Lower leg skin (tissue), 4 donors: ENCODE data around the gene MAP1LC3C. TPM values are rescaled to one million over a fixed set of nuclear protein-coding genes. Genes with fewer than 3 reads are reported as not detected.

ENCODE experiments used
- DNase-seq, 2 donors: peaks; one replicate each; pipeline ENCODE4 v3.0.0-alpha.2; 2019; ENCODE audit warnings: low spot score in 2 of 2
- H3K4me3 ChIP-seq: fragments of 200-600 bp; sonication (generic); 2 replicates; pipeline ENCODE4 v1.5.1; 2017; ENCODE audit warnings: mild to moderate bottlenecking, low read depth; ENCODE audit not compliant: poor library complexity, severe bottlenecking
- POLR2A ChIP-seq, 2 donors: fragments of 450-650 bp; IDR thresholded peaks; one replicate each; pipeline ENCODE4 v1.6.1; 2016 to 2017; ENCODE audit warnings: antibody characterized with exemption in 2 of 2, mild to moderate bottlenecking in 1 of 2, moderate library complexity in 1 of 2
- WGBS, 2 donors: methylation state at CpG; one replicate each; pipeline ENCODE4 v1.1.5; 2018; 5-methylcytosine and 5-hydroxymethylcytosine counted together
- intact Hi-C: fragments of 100-400 bp; cut with DNase I; formaldehyde crosslinking; loops from one replicate; pipeline ENCODE4 v1.15.0; 2023; ENCODE audit warnings: low total_unique reads
- total RNA-seq, 4 donors: library from RNA; depleted of rRNA; stranded (reverse); fragments of >200 nt; gene quantifications; one replicate each; pipeline ENCODE4 v1.1.0, GENCODE V29; 2016
- TF ChIP-seq, protein P1 (sequence below), 3 donors: fragments of 450-650 bp; IDR thresholded peaks; one replicate each; pipeline ENCODE4 v1.5.1; 2016; ENCODE audit warnings: antibody characterized with exemption in 3 of 3, mild to moderate bottlenecking in 3 of 3, moderate library complexity in 2 of 3

Gene MAP1LC3C
- total RNA-seq, 4 donors from 2014 or later = 2.7 to 7.4 (median 5.0) TPM

DNA sequence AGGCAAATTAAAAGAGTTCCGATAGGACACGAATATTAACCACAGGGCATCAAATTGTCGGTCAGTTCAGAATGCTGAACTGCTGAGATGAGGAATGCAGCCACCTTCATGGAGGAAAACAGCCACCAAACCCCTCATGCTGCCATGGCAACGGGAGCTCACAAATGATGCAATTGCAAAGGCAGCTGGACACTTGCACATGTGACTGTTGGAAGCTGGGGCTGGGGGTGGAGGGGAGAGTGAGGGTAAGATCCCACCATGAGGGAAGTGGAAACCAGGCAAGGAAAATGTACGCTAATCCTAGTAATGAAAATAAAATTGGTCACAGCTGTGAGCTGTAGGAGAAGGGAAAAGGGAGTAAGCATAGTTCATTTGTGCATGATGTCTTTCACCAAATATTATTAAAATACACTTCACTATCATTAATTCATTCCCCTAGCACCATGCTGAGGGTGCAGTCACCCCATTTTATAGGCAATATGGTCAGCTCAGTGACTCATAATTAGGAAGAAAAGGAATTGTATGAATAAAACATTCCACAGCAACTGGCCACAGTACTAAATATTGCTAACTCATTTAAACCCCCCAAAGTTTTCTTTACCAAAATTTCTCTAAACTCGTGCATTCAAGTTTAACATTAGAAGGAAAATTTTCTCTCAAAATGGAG is 26.1 kb downstream of the MAP1LC3C start:
- no peak for DNase-seq
- H3K4me3 ChIP-seq = no peak overlapping the region
- TF ChIP-seq, protein P1, sequence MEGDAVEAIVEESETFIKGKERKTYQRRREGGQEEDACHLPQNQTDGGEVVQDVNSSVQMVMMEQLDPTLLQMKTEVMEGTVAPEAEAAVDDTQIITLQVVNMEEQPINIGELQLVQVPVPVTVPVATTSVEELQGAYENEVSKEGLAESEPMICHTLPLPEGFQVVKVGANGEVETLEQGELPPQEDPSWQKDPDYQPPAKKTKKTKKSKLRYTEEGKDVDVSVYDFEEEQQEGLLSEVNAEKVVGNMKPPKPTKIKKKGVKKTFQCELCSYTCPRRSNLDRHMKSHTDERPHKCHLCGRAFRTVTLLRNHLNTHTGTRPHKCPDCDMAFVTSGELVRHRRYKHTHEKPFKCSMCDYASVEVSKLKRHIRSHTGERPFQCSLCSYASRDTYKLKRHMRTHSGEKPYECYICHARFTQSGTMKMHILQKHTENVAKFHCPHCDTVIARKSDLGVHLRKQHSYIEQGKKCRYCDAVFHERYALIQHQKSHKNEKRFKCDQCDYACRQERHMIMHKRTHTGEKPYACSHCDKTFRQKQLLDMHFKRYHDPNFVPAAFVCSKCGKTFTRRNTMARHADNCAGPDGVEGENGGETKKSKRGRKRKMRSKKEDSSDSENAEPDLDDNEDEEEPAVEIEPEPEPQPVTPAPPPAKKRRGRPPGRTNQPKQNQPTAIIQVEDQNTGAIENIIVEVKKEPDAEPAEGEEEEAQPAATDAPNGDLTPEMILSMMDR (IDR thresholded peaks at IDR 0.05) = no peak
- no peak for TF ChIP-seq POLR2A (IDR thresholded peaks at IDR 0.05)
- WGBS, 2 donors = 49 to 54% methylated on average over 6 of the region's 6 CpGs
- intact Hi-C loops = no loop called here

DNA sequence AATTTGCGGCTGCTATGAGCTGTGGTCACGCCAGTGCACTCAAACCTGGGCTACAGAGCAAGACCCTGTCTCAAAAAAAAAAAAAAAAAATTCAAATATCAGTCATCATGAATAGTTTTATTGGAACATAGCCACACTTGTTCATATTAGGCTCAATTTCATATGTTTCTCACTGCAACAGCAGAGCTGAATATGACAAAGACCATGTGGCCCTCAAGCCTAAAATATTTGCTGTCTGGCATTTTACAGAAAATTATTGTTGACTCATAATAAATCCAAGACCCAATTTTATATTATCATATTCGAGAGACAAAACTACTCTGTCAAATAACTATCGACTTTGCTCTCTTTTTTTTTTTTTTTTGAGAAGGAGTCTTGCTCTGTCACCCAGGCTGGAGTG is 30.3 kb downstream of the MAP1LC3C start:
- no peak for DNase-seq
- WGBS, 2 donors = 41 to 64% methylated on average over 4 of the region's 4 CpGs
- TF ChIP-seq, protein P1 (IDR thresholded peaks at IDR 0.05) = no peak
- TF ChIP-seq POLR2A (IDR thresholded peaks at IDR 0.05) = no peak
- intact Hi-C loops = no loop called here
- H3K4me3 ChIP-seq = no peak overlapping the region

DNA sequence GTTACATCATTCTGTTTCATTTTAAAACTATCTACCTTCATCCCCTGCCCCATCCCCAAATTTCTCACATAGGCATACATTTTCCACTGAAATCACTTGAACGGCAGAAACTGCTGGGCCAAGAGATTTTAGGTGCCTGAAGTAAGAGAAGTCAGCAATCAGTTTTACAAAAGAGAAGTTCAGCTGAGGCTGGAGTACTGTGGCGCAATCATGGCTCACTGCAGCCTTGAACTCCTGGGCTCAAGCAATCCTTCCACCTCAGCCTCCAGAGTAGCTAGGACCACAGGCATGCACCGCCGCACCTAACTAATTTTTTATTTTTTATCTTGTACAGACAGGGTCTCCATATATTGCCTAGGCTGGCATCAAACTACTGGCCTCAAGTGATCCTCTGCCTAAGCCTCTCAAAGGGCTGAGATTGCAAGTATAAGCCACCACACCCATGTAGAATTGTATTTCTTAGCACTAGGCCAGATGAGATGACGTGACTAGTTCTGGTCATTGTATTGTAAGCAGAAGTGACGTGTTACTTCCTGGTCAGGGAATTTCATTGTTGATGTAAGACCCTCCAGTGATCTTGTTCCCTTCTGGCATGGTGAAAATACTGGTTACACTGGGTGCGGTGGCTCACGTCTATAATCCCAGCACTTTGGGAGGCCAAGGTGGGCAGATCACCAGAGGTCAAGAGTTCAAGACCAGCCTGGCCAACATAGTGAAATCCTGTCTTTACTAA is 34.2 kb downstream of the MAP1LC3C start:
- TF ChIP-seq POLR2A (IDR thresholded peaks at IDR 0.05) = no peak
- TF ChIP-seq, protein P1 (IDR thresholded peaks at IDR 0.05) = no peak
- peak in 1 of 2 donors; percentile 17 for DNase-seq
- no peak overlapping the region for H3K4me3 ChIP-seq
- intact Hi-C loops = no loop called here
- WGBS, 2 donors = 72 to 74% methylated on average over 8 of the region's 8 CpGs

DNA sequence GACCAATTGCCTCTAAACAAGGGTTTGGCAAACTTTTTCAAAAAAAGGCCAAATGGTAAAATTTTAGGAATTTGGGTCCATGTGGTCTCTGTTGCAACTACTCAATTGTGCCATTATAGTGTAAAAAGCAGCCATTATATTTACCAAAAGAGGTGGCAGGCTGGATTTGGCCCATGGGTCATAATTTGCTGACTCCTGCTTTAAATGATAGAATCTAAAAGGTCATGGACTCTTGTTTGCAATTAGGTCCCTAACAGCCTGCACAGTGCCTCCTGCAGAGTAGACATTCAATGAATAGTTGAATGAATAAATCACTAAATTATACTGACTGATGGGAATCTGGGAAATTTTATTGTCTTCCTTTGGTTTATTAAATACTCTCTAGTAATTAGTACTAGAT is 35.2 kb downstream of the MAP1LC3C start:
- intact Hi-C loops = no loop called here
- no peak for TF ChIP-seq POLR2A (IDR thresholded peaks at IDR 0.05)
- TF ChIP-seq, protein P1 (IDR thresholded peaks at IDR 0.05) = no peak
- H3K4me3 ChIP-seq = no peak overlapping the region
- no peak for DNase-seq

DNA sequence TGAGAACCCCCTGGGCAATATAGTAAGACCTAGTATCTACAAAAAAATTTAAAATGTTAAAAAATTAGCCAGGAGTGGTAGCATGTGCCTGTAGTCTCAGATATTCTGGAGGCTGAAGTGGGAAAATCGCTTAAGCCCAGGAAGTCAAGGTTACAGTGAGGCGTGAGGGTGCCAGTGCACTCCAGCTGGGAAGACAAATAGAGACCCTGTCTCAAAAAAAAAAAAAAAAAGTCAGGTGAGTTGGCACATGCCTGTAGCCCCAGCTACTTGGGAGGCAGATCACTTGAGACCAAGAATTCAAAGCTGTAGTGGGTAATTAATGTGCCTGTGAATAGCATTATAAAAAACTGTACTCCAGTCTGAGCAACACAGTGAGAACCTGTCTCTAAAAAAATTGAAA is 36.7 kb downstream of the MAP1LC3C start:
- DNase-seq = no peak
- intact Hi-C loops = no loop called here
- TF ChIP-seq POLR2A (IDR thresholded peaks at IDR 0.05) = no peak
- TF ChIP-seq, protein P1 (IDR thresholded peaks at IDR 0.05) = no peak
- no peak overlapping the region for H3K4me3 ChIP-seq
- WGBS, 2 donors = 77 to 90% methylated on average over 2 of the region's 2 CpGs
